ENCODE measurements around the gene P4HB.

P4HB gene

GRCh38 chr17:81807839-81808238, 52.5 kb downstream of the P4HB start:
- H3K4me1 Mint-ChIP-seq: peaks cover 7% of the 10 kb centered on the region
- H3K9me3 Mint-ChIP-seq: no peaks in the 10 kb centered on the region
- ATAC-seq: no peak
- H3K27ac Mint-ChIP-seq: no peak overlapping the region
- DNase-seq (ENCODE audit: low spot score in 2 of 2): no peak
- no peaks in the 10 kb centered on the region for H3K36me3 Mint-ChIP-seq
- H3K4me3 Mint-ChIP-seq: no peak overlapping the region

DNA sequence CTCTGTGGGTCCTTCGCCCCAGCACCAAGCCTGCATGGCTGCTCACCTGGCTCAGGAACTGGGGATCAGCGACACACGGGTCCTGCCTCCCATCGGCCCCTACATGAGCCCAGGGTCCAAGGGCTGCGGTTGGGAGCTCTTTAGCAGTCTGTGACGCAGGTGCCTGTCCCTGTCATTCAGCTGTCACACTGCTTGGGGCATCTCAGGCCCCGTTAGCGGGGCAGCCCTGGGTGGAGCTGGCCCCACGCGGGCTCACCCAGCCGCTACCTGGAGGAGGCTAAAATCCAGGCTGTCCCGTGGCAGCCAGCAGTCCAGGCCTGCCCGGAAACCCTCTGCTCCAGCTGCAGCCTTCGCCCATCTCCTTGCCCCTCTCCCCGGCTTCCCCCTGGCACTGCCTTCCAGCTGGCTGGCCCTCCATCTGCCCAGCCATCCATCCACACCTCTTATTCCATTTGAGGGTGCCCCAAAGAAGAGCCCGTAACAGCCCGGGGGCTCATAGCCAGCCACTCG, 53.1 kb downstream of the P4HB start:
- no peak overlapping the region for H3K27ac Mint-ChIP-seq
- H3K4me1 Mint-ChIP-seq: peaks cover 12% of the 10 kb centered on the region
- ATAC-seq: no peak
- no peak for DNase-seq (ENCODE audit: low spot score in 2 of 2)
- H3K9me3 Mint-ChIP-seq: no peaks in the 10 kb centered on the region
- no peak overlapping the region for H3K4me3 Mint-ChIP-seq
- no peaks in the 10 kb centered on the region for H3K36me3 Mint-ChIP-seq

GRCh38 chr17:81806461-81807209, 53.7 kb downstream of the P4HB start:
- Mint-ChIP-seq H3K9me3 (no peaks in the 10 kb centered on the region), H3K4me3 (no peak overlapping the region), H3K36me3 (no peaks in the 10 kb centered on the region), H3K27ac (no peak overlapping the region), H3K4me1 (peaks cover 14% of the 10 kb centered on the region)
- ATAC-seq (no peak), DNase-seq (ENCODE audit: low spot score in 2 of 2) (no peak)

DNA sequence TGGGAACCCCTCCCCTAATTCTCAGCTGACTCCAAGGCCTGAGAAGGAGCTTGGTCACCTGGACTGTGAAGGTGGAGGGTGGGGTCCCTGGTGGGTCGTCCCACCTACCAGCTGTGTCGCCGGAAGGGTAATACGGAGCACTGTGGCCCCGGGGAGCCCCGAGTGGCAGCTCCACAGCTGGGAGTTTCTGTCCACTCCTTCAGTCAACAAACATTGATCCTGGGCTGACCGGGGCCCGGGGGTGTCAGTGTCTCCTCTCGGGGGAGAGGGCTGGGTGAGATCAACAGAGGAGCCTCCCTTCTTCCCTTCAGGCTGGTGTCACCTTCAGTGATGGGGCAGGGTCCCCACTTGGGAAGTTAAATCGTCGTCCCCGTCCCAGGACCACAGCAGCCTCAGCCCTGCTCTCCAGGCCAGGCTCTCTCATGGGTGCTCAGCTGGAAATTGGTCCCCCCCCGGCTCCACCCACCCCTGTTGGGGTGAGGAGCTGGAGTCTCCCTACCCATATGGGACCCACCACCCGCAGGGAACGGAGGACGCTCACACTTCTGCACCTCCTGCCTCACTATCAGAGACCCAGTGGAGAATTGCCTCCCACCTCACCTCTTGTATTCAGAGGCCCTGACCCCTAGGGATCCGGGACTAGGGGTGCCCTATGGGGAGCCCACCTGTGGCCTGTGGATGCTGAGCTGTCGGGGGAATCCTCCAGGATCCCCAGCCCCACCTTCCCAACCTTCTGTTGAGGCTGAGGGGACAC, 54.5 kb downstream of the P4HB start:
- no peak for ATAC-seq
- Mint-ChIP-seq H3K27ac (no peak overlapping the region), H3K9me3 (no peaks in the 10 kb centered on the region), H3K4me3 (no peak overlapping the region), H3K4me1 (peaks cover 14% of the 10 kb centered on the region), H3K36me3 (no peaks in the 10 kb centered on the region)
- DNase-seq (ENCODE audit: low spot score in 2 of 2): no peak

DNA sequence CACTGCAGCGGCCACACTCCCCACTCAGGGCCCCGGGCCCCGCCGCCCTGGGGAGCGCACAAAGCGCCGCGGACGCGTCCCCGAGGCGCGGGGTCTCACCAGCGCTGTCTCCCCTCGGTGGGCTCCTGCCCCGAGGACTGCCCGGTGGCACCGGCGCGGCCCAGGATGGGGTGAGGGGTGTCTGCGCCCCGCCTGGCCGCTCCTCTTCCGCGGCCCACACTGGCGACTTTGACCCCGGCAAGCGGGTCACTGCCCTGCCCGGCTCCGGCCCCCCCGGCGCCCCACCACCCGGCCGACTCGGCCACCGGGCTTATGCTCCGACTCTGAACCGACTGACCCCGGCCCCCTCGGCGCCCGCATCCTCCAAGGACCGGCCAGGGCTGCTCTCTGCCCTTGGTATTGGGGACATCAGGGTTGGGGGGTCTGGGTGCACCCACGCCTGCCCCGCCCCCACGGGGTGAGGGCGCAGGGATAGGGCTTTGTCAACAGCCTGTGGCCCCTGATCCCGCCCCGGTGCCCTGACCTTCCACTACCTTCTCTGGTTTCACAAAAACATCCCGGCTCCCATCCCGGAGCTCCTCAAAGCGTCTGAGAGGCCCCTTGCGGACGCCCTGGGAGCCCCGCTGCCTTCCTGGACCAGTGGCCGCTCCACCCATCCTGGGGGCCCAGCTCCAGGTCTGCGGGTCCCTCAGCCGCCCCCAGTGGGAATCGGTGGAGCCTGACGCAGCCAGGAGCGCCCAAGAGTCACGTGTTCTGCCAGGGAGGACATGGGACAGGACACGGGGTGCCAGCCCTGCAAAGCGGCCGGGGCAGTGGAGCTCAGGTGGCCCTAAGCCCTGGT, 55.6 kb downstream of the P4HB start:
- no peak for ATAC-seq
- H3K4me3 Mint-ChIP-seq: no peak overlapping the region
- H3K27ac Mint-ChIP-seq: no peak overlapping the region

GRCh38 chr17:81803728-81804558, 56.4 kb downstream of the P4HB start, which contains the start of gene GCGR:
Gene GCGR (plus strand): TSS chr17:81804150. CDS start chr17:81809019, 4,869 bp downstream.
- no peak within 1 kb of the TSS for H3K27ac Mint-ChIP-seq
- ATAC-seq: no peak
- peaks cover 7% of the 10 kb centered on the region for H3K4me1 Mint-ChIP-seq
- H3K4me3 Mint-ChIP-seq: no peak within 1 kb of the TSS
- no peaks in the 10 kb centered on the region for H3K9me3 Mint-ChIP-seq
- H3K36me3 Mint-ChIP-seq: no peaks in the 10 kb centered on the region
- DNase-seq (ENCODE audit: low spot score in 2 of 2): no peak

More for the DNA sequence above, 55.6 kb downstream of the P4HB start:
- Mint-ChIP-seq H3K4me1 (peaks cover 13% of the 10 kb centered on the region), H3K9me3 (no peaks in the 10 kb centered on the region), H3K36me3 (no peaks in the 10 kb centered on the region)
- DNase-seq (ENCODE audit: low spot score in 2 of 2): no peak

GRCh38 chr17:81802856-81803643, 57.3 kb downstream of the P4HB start:
- Mint-ChIP-seq H3K36me3 (no peaks in the 10 kb centered on the region), H3K27ac (no peak overlapping the region), H3K4me3 (no peak overlapping the region), H3K9me3 (no peaks in the 10 kb centered on the region), H3K4me1 (peaks cover 7% of the 10 kb centered on the region)
- no peak for DNase-seq (ENCODE audit: low spot score in 2 of 2)
- ATAC-seq: no peak

- DNase-seq (ENCODE audit: low spot score in 2 of 2): no peak
- Mint-ChIP-seq H3K36me3 (no peaks in the 10 kb centered on the region), H3K4me3 (no peak overlapping the region), H3K9me3 (no peaks in the 10 kb centered on the region), H3K4me1 (peaks cover 7% of the 10 kb centered on the region), H3K27ac (no peak overlapping the region)
- ATAC-seq: no peak
These were observed 58.1 kb downstream of the P4HB start for GRCh38 chr17:81802048-81802758.

GRCh38 chr17:81801327-81801726, 59.0 kb downstream of the P4HB start:
- ATAC-seq (no peak), DNase-seq (ENCODE audit: low spot score in 2 of 2) (no peak)
- Mint-ChIP-seq H3K27ac (no peak overlapping the region), H3K36me3 (no peaks in the 10 kb centered on the region), H3K4me3 (no peak overlapping the region), H3K4me1 (peaks cover 7% of the 10 kb centered on the region), H3K9me3 (no peaks in the 10 kb centered on the region)

DNA sequence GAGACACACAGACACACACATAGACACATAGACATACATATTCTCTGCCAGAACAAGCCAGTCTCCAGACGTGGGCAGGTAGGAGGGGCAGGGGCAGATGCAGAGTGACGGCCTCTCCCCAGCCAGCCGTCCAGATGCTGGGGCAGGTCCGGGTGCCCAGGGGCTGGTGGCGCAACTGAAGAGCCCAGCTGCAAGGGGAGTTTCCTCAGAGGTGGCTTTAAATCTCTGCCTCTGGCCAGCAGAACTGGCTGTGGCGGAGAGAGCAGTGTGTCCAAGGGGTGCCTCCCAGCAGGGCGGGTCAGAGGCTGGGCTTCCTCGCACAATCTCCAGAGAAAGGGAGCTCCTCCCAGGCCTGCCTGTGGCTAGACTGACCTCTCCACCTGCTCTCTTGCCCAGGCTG, 65.8 kb downstream of the P4HB start:
- no peak overlapping the region for H3K27ac Mint-ChIP-seq
- no peaks in the 10 kb centered on the region for H3K36me3 Mint-ChIP-seq
- no peak overlapping the region for H3K4me3 Mint-ChIP-seq
- no peak for DNase-seq (ENCODE audit: low spot score in 2 of 2)
- no peaks in the 10 kb centered on the region for H3K9me3 Mint-ChIP-seq
- H3K4me1 Mint-ChIP-seq: no peaks in the 10 kb centered on the region
- peak; percentile 13 for ATAC-seq

GRCh38 chr17:81794074-81794476, 66.3 kb downstream of the P4HB start:
- no peak overlapping the region for H3K4me3 Mint-ChIP-seq
- no peak overlapping the region for H3K27ac Mint-ChIP-seq
- no peaks in the 10 kb centered on the region for H3K9me3 Mint-ChIP-seq
- DNase-seq (ENCODE audit: low spot score in 2 of 2): no peak
- no peak for ATAC-seq
- no peaks in the 10 kb centered on the region for H3K4me1 Mint-ChIP-seq
- no peaks in the 10 kb centered on the region for H3K36me3 Mint-ChIP-seq

All from stimulated activated effector memory CD8-positive, alpha-beta T cell treated with anti-CD3 and anti-CD28 coated beads, Interleukin-12 subunit alpha, Interleukin-12 subunit beta, amount 100 ng/mL, for 72 hours (primary cell).